Activated T-cell treated with anti-CD3 and anti-CD28 coated beads, Interleukin-2, amount 50 U/mL, for 24 hours (primary cell): Measurements from ENCODE around the gene LRP1B.

Experiments used
- DNase-seq: peaks from one replicate; pipeline ENCODE4 v3.0.0-alpha.2; 2020
- H3K27ac Mint-ChIP-seq: 2 replicates; pipeline ENCODE4 v1.8.0; 2020; ENCODE audit warnings: mild to moderate bottlenecking, mixed read lengths
- H3K27me3 Mint-ChIP-seq: 2 replicates; pipeline ENCODE4 v1.8.0; 2020; ENCODE audit warnings: mixed read lengths
- H3K36me3 Mint-ChIP-seq: 2 replicates; pipeline ENCODE4 v1.8.0; 2020; ENCODE audit warnings: low read depth, mixed read lengths
- H3K4me1 Mint-ChIP-seq: 2 replicates; pipeline ENCODE4 v1.8.0; 2020; ENCODE audit warnings: low read depth, mixed read lengths
- H3K4me3 Mint-ChIP-seq: 2 replicates; pipeline ENCODE4 v1.8.0; 2020; ENCODE audit warnings: mild to moderate bottlenecking, moderate library complexity, mixed read lengths
- H3K9me3 Mint-ChIP-seq: 2 replicates; pipeline ENCODE4 v1.8.0; 2020; ENCODE audit warnings: mixed read lengths

Gene LRP1B

GRCh38 chr2:141508806-141509595, 621.8 kb downstream of the LRP1B start:
- H3K4me3 Mint-ChIP-seq: no peak overlapping the region
- no peaks in the 10 kb centered on the region for H3K36me3 Mint-ChIP-seq
- peaks cover 2% of the 10 kb centered on the region for H3K9me3 Mint-ChIP-seq
- H3K4me1 Mint-ChIP-seq: no peaks in the 10 kb centered on the region
- no peaks in the 10 kb centered on the region for H3K27me3 Mint-ChIP-seq
- no peak overlapping the region for H3K27ac Mint-ChIP-seq
- DNase-seq: no peak

GRCh38 chr2:141508086-141508752, 622.6 kb downstream of the LRP1B start:
- no peak for DNase-seq

GRCh38 chr2:141506135-141506534, 624.7 kb downstream of the LRP1B start:
- H3K9me3 Mint-ChIP-seq: peaks cover 7% of the 10 kb centered on the region
- H3K27me3 Mint-ChIP-seq: no peaks in the 10 kb centered on the region
- H3K4me3 Mint-ChIP-seq: no peak overlapping the region
- no peaks in the 10 kb centered on the region for H3K36me3 Mint-ChIP-seq
- no peak for DNase-seq
- no peak overlapping the region for H3K27ac Mint-ChIP-seq
- no peaks in the 10 kb centered on the region for H3K4me1 Mint-ChIP-seq

More at GRCh38 chr2:141508086-141508752, 622.6 kb downstream of the LRP1B start:
- H3K4me1 Mint-ChIP-seq: no peaks in the 10 kb centered on the region
- H3K27ac Mint-ChIP-seq: no peak overlapping the region
- H3K36me3 Mint-ChIP-seq: no peaks in the 10 kb centered on the region
- peaks cover 4% of the 10 kb centered on the region for H3K9me3 Mint-ChIP-seq
- no peak overlapping the region for H3K4me3 Mint-ChIP-seq
- H3K27me3 Mint-ChIP-seq: no peaks in the 10 kb centered on the region

- no peak overlapping the region for H3K27ac Mint-ChIP-seq
- no peak for DNase-seq
- H3K9me3 Mint-ChIP-seq: peaks cover 7% of the 10 kb centered on the region
- H3K36me3 Mint-ChIP-seq: no peaks in the 10 kb centered on the region
- H3K4me1 Mint-ChIP-seq: no peaks in the 10 kb centered on the region
- H3K27me3 Mint-ChIP-seq: no peaks in the 10 kb centered on the region
- no peak overlapping the region for H3K4me3 Mint-ChIP-seq
Observed at GRCh38 chr2:141501752-141502151, 629.1 kb downstream of the LRP1B start.

- H3K27ac Mint-ChIP-seq: no peak overlapping the region
- H3K36me3 Mint-ChIP-seq: no peaks in the 10 kb centered on the region
- H3K4me3 Mint-ChIP-seq: no peak overlapping the region
- peaks cover 10% of the 10 kb centered on the region for H3K9me3 Mint-ChIP-seq
- no peaks in the 10 kb centered on the region for H3K27me3 Mint-ChIP-seq
- no peak for DNase-seq
- H3K4me1 Mint-ChIP-seq: no peaks in the 10 kb centered on the region
Observed at GRCh38 chr2:141499123-141499522, 631.7 kb downstream of the LRP1B start.

- H3K27me3 Mint-ChIP-seq: no peaks in the 10 kb centered on the region
- H3K36me3 Mint-ChIP-seq: no peaks in the 10 kb centered on the region
- H3K9me3 Mint-ChIP-seq: peaks cover 10% of the 10 kb centered on the region
- no peak overlapping the region for H3K27ac Mint-ChIP-seq
- H3K4me3 Mint-ChIP-seq: no peak overlapping the region
- DNase-seq: no peak
- no peaks in the 10 kb centered on the region for H3K4me1 Mint-ChIP-seq
Observed at GRCh38 chr2:141498561-141498960, 632.3 kb downstream of the LRP1B start.

GRCh38 chr2:141497272-141497671, 633.5 kb downstream of the LRP1B start:
- H3K4me1 Mint-ChIP-seq: no peaks in the 10 kb centered on the region
- no peak overlapping the region for H3K4me3 Mint-ChIP-seq
- H3K27ac Mint-ChIP-seq: no peak overlapping the region
- H3K9me3 Mint-ChIP-seq: peaks cover 12% of the 10 kb centered on the region
- no peak for DNase-seq
- no peaks in the 10 kb centered on the region for H3K27me3 Mint-ChIP-seq
- no peaks in the 10 kb centered on the region for H3K36me3 Mint-ChIP-seq

- H3K4me3 Mint-ChIP-seq: no peak overlapping the region
- peaks cover 10% of the 10 kb centered on the region for H3K9me3 Mint-ChIP-seq
- no peaks in the 10 kb centered on the region for H3K36me3 Mint-ChIP-seq
- no peaks in the 10 kb centered on the region for H3K4me1 Mint-ChIP-seq
- no peak overlapping the region for H3K27ac Mint-ChIP-seq
- no peaks in the 10 kb centered on the region for H3K27me3 Mint-ChIP-seq
- DNase-seq: no peak
Observed at GRCh38 chr2:141496810-141497209, 634.0 kb downstream of the LRP1B start.

GRCh38 chr2:141493936-141494335, 636.9 kb downstream of the LRP1B start:
- Mint-ChIP-seq H3K4me3 (no peak overlapping the region), H3K27ac (no peak overlapping the region), H3K4me1 (no peaks in the 10 kb centered on the region), H3K36me3 (no peaks in the 10 kb centered on the region), H3K27me3 (no peaks in the 10 kb centered on the region), H3K9me3 (peaks cover 9% of the 10 kb centered on the region)
- DNase-seq: no peak

GRCh38 chr2:141492816-141493215, 638.0 kb downstream of the LRP1B start:
- H3K27me3 Mint-ChIP-seq: no peaks in the 10 kb centered on the region

GRCh38 chr2:141490886-141491285, 639.9 kb downstream of the LRP1B start:
- H3K9me3 Mint-ChIP-seq: peaks cover 10% of the 10 kb centered on the region
- no peak for DNase-seq
- no peak overlapping the region for H3K4me3 Mint-ChIP-seq
- no peaks in the 10 kb centered on the region for H3K36me3 Mint-ChIP-seq
- H3K27ac Mint-ChIP-seq: no peak overlapping the region
- no peaks in the 10 kb centered on the region for H3K27me3 Mint-ChIP-seq
- no peaks in the 10 kb centered on the region for H3K4me1 Mint-ChIP-seq

More at GRCh38 chr2:141492816-141493215, 638.0 kb downstream of the LRP1B start:
- Mint-ChIP-seq H3K27ac (no peak overlapping the region), H3K36me3 (no peaks in the 10 kb centered on the region), H3K4me1 (no peaks in the 10 kb centered on the region), H3K4me3 (no peak overlapping the region), H3K9me3 (peaks cover 9% of the 10 kb centered on the region)
- DNase-seq: no peak

- no peaks in the 10 kb centered on the region for H3K27me3 Mint-ChIP-seq
- no peak for DNase-seq
- H3K4me3 Mint-ChIP-seq: no peak overlapping the region
- H3K9me3 Mint-ChIP-seq: peaks cover 7% of the 10 kb centered on the region
- H3K4me1 Mint-ChIP-seq: no peaks in the 10 kb centered on the region
- no peak overlapping the region for H3K27ac Mint-ChIP-seq
- H3K36me3 Mint-ChIP-seq: no peaks in the 10 kb centered on the region
Observed at GRCh38 chr2:141482697-141483096, 648.1 kb downstream of the LRP1B start.

- Mint-ChIP-seq H3K4me3 (no peak overlapping the region), H3K27ac (no peak overlapping the region), H3K9me3 (no peaks in the 10 kb centered on the region), H3K27me3 (no peaks in the 10 kb centered on the region), H3K4me1 (no peaks in the 10 kb centered on the region), H3K36me3 (no peaks in the 10 kb centered on the region)
- DNase-seq: no peak
Observed at GRCh38 chr2:141475801-141476200, 655.0 kb downstream of the LRP1B start.

- Mint-ChIP-seq H3K4me3 (no peak overlapping the region), H3K9me3 (peaks cover 4% of the 10 kb centered on the region), H3K4me1 (no peaks in the 10 kb centered on the region), H3K27ac (no peak overlapping the region), H3K36me3 (no peaks in the 10 kb centered on the region), H3K27me3 (no peaks in the 10 kb centered on the region)
- DNase-seq: no peak
Observed at GRCh38 chr2:141468761-141469160, 662.1 kb downstream of the LRP1B start.

GRCh38 chr2:141467331-141467730, 663.5 kb downstream of the LRP1B start:
- H3K27me3 Mint-ChIP-seq: no peaks in the 10 kb centered on the region
- no peak overlapping the region for H3K27ac Mint-ChIP-seq
- no peak for DNase-seq
- H3K4me3 Mint-ChIP-seq: no peak overlapping the region
- peaks cover 4% of the 10 kb centered on the region for H3K9me3 Mint-ChIP-seq
- H3K4me1 Mint-ChIP-seq: no peaks in the 10 kb centered on the region
- no peaks in the 10 kb centered on the region for H3K36me3 Mint-ChIP-seq
